Measurements from ENCODE around the gene TUBAL3. TPM values are rescaled to one million over a fixed set of nuclear protein-coding genes. Genes with fewer than 3 reads are reported as not detected.
"Not testable (repeated sequence)": the region's sequence is repeated elsewhere in the genome, so short reads cannot be mapped to it uniquely, and the experiment has no call there.

TUBAL3 gene
- total RNA-seq, 1 experiment from 2014 or later = 0.19 TPM

- H3K9me3 ChIP-seq (ENCODE audit: low read depth, low read length, poor library complexity, severe bottlenecking) = peaks cover 4% of the 10 kb centered on the region
- BruUV-seq (replicated peaks) = no TSS peak
- peak overlapping the region; percentile 86 for H3K27ac ChIP-seq (ENCODE audit: low read depth, low read length, poor library complexity, severe bottlenecking)
- peaks cover 16% of the 10 kb centered on the region for H3K4me1 ChIP-seq (ENCODE audit: insufficient read depth, low read length, poor library complexity, severe bottlenecking)
- no peak for DNase-seq (ENCODE audit: low spot score)
- intact Hi-C loops (cut with micrococcal nuclease; ENCODE audit: unreplicated experiment) = no loop called here
- POLR2A ChIA-PET (ENCODE audit: low non-redundant PET) = interaction anchor here (0.5 kb wide), 1 partner anchor 1991 kb away, joined by 4 read pairs; no protein-coding TSS in a partner anchor
- CTCF ChIA-PET = no interaction called here
- H3K36me3 ChIP-seq (ENCODE audit: insufficient read depth, low read length, poor library complexity, severe bottlenecking) = no peaks in the 10 kb centered on the region
- no peak for TF ChIP-seq CTCF (conservative IDR thresholded peaks at IDR 0.05; ENCODE audit: low read depth, low read length)
- no peak for TF ChIP-seq EZH2 (IDR thresholded peaks at IDR 0.05; ENCODE audit: borderline replicate concordance, low read depth, low read length, poor library complexity, severe bottlenecking)
- H3K4me3 ChIP-seq (ENCODE audit: low read depth, low read length, poor library complexity, severe bottlenecking) = peak overlapping the region; percentile 92
- H3K27me3 ChIP-seq (replicated peaks; ENCODE audit: insufficient read depth, low read depth, low read length, poor library complexity) = no peaks in the 10 kb centered on the region
These were observed 7.3 kb upstream of the TUBAL3 start for GRCh38 chr10:5411941-5412276.

GRCh38 chr10:5410787-5411186, 6.2 kb upstream of the TUBAL3 start:
- H3K36me3 ChIP-seq (ENCODE audit: insufficient read depth, low read length, poor library complexity, severe bottlenecking); CTCF ChIA-PET; intact Hi-C loops (cut with micrococcal nuclease; ENCODE audit: unreplicated experiment); BruUV-seq (replicated peaks); POLR2A ChIA-PET (ENCODE audit: low non-redundant PET); H3K27me3 ChIP-seq (replicated peaks; ENCODE audit: insufficient read depth, low read depth, low read length, poor library complexity); DNase-seq (ENCODE audit: low spot score); H3K27ac ChIP-seq (ENCODE audit: low read depth, low read length, poor library complexity, severe bottlenecking); H3K4me3 ChIP-seq (ENCODE audit: low read depth, low read length, poor library complexity, severe bottlenecking): not testable (repeated sequence)
- H3K9me3 ChIP-seq (ENCODE audit: low read depth, low read length, poor library complexity, severe bottlenecking) = peaks cover 11% of the 10 kb centered on the region
- peaks cover 16% of the 10 kb centered on the region for H3K4me1 ChIP-seq (ENCODE audit: insufficient read depth, low read length, poor library complexity, severe bottlenecking)

- POLR2A ChIA-PET (ENCODE audit: low non-redundant PET) = no interaction called here
- Histone ChIP-seq H3K9me3 (ENCODE audit: low read depth, low read length, poor library complexity, severe bottlenecking) (peaks cover 11% of the 10 kb centered on the region), H3K27me3 (replicated peaks; ENCODE audit: insufficient read depth, low read depth, low read length, poor library complexity) (no peaks in the 10 kb centered on the region), H3K4me3 (ENCODE audit: low read depth, low read length, poor library complexity, severe bottlenecking) (no peak overlapping the region), H3K4me1 (ENCODE audit: insufficient read depth, low read length, poor library complexity, severe bottlenecking) (peaks cover 3% of the 10 kb centered on the region), H3K36me3 (ENCODE audit: insufficient read depth, low read length, poor library complexity, severe bottlenecking) (no peaks in the 10 kb centered on the region), H3K27ac (ENCODE audit: low read depth, low read length, poor library complexity, severe bottlenecking) (no peak overlapping the region)
- intact Hi-C loops (cut with micrococcal nuclease; ENCODE audit: unreplicated experiment) = no loop called here
- no TSS peak for BruUV-seq (replicated peaks)
- no peak for TF ChIP-seq CTCF (conservative IDR thresholded peaks at IDR 0.05; ENCODE audit: low read depth, low read length)
- TF ChIP-seq EZH2 (IDR thresholded peaks at IDR 0.05; ENCODE audit: borderline replicate concordance, low read depth, low read length, poor library complexity, severe bottlenecking) = no peak
- CTCF ChIA-PET = no interaction called here
- no peak for DNase-seq (ENCODE audit: low spot score)
These were observed 2.3 kb upstream of the TUBAL3 start for GRCh38 chr10:5406918-5407317.

- Histone ChIP-seq H3K27me3 (replicated peaks; ENCODE audit: insufficient read depth, low read depth, low read length, poor library complexity) (no peaks in the 10 kb centered on the region), H3K4me3 (ENCODE audit: low read depth, low read length, poor library complexity, severe bottlenecking) (no peak overlapping the region), H3K4me1 (ENCODE audit: insufficient read depth, low read length, poor library complexity, severe bottlenecking) (no peaks in the 10 kb centered on the region), H3K9me3 (ENCODE audit: low read depth, low read length, poor library complexity, severe bottlenecking) (peaks cover 11% of the 10 kb centered on the region), H3K36me3 (ENCODE audit: insufficient read depth, low read length, poor library complexity, severe bottlenecking) (no peaks in the 10 kb centered on the region), H3K27ac (ENCODE audit: low read depth, low read length, poor library complexity, severe bottlenecking) (no peak overlapping the region)
- BruUV-seq (replicated peaks) = no TSS peak
- POLR2A ChIA-PET (ENCODE audit: low non-redundant PET) = no interaction called here
- CTCF ChIA-PET = no interaction called here
- TF ChIP-seq CTCF (conservative IDR thresholded peaks at IDR 0.05; ENCODE audit: low read depth, low read length) = no peak
- no peak for TF ChIP-seq EZH2 (IDR thresholded peaks at IDR 0.05; ENCODE audit: borderline replicate concordance, low read depth, low read length, poor library complexity, severe bottlenecking)
- intact Hi-C loops (cut with micrococcal nuclease; ENCODE audit: unreplicated experiment) = no loop called here
- DNase-seq (ENCODE audit: low spot score) = no peak
These were observed 1.8 kb downstream of the TUBAL3 start for GRCh38 chr10:5402798-5403197.

Data from A673 (cell line).